Uterus (tissue), 2 donors: ENCODE measurements around the gene GATAD2B.

ENCODE experiments used
- POLR2A ChIP-seq, 2 donors: fragments of 450-650 bp; IDR thresholded peaks; one replicate each; pipeline ENCODE4 v1.6.1; 2016; ENCODE audit warnings: antibody characterized with exemption in 2 of 2, mild to moderate bottlenecking in 1 of 2, moderate library complexity in 1 of 2
- TF ChIP-seq, protein P1 (sequence below), 4 experiments: fragments of 200-600 bp in 2 of 4; fragments of 450-650 bp in 2 of 4; sonication (generic) in 2 of 4; IDR thresholded peaks; one replicate each; pipeline ENCODE4 v1.5.1; 2016 to 2019; ENCODE audit warnings: antibody characterized with exemption in 4 of 4, mild to moderate bottlenecking in 2 of 4, moderate library complexity in 1 of 4

- TF ChIP-seq POLR2A (IDR thresholded peaks at IDR 0.05) = no peak
- TF ChIP-seq, protein P1, sequence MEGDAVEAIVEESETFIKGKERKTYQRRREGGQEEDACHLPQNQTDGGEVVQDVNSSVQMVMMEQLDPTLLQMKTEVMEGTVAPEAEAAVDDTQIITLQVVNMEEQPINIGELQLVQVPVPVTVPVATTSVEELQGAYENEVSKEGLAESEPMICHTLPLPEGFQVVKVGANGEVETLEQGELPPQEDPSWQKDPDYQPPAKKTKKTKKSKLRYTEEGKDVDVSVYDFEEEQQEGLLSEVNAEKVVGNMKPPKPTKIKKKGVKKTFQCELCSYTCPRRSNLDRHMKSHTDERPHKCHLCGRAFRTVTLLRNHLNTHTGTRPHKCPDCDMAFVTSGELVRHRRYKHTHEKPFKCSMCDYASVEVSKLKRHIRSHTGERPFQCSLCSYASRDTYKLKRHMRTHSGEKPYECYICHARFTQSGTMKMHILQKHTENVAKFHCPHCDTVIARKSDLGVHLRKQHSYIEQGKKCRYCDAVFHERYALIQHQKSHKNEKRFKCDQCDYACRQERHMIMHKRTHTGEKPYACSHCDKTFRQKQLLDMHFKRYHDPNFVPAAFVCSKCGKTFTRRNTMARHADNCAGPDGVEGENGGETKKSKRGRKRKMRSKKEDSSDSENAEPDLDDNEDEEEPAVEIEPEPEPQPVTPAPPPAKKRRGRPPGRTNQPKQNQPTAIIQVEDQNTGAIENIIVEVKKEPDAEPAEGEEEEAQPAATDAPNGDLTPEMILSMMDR (IDR thresholded peaks at IDR 0.05) = no peak
Observed at GRCh38 chr1:153963850-153964331, 41.1 kb upstream of the GATAD2B start.
